Endothelial cell of umbilical vein (primary cell): ENCODE measurements around the gene OLA1.

Experiments used
- CTCF ChIP-seq, 2 donors: IDR thresholded peaks; 1 replicate in 1 of 2; 2 replicates in 1 of 2; pipeline ENCODE4 v1.5.1; 2011; ENCODE audit warnings: low read length in 2 of 2, mild to moderate bottlenecking in 2 of 2, moderate library complexity in 2 of 2, control low read depth in 1 of 2, inconsistent platforms in 1 of 2, low read depth in 1 of 2; ENCODE audit not compliant: insufficient read depth in 1 of 2; ENCODE audit errors: extremely low read depth in 1 of 2
- EZH2 ChIP-seq: IDR thresholded peaks from 2 replicates; pipeline ENCODE4 v1.6.1; 2012; ENCODE audit warnings: borderline replicate concordance, low read depth, mild to moderate bottlenecking, moderate library complexity, low read length, inconsistent platforms; ENCODE audit not compliant: severe bottlenecking
- GATA2 ChIP-seq: IDR thresholded peaks from 2 replicates; pipeline ENCODE4 v1.7.0; 2011; ENCODE audit warnings: low read depth, mild to moderate bottlenecking, moderate library complexity, mixed read lengths, low read length; ENCODE audit not compliant: insufficient read length, insufficient read depth
- JUN ChIP-seq: IDR thresholded peaks from 2 replicates; pipeline ENCODE4 v1.6.1; 2011; ENCODE audit warnings: borderline replicate concordance, low read depth; ENCODE audit not compliant: insufficient read length, insufficient read depth
- MAX ChIP-seq: IDR thresholded peaks from 2 replicates; pipeline ENCODE4 v1.6.1; 2011; ENCODE audit not compliant: insufficient read depth, insufficient read length
- MYC ChIP-seq: IDR thresholded peaks from one replicate; pipeline ENCODE4 v1.6.1; 2011; ENCODE audit warnings: mild to moderate bottlenecking, low read depth, low read length
- POLR2A ChIP-seq: IDR thresholded peaks from 2 replicates; pipeline ENCODE4 v1.6.1; 2012; ENCODE audit warnings: low read depth, mild to moderate bottlenecking, control low read depth, low read length
- POLR2AphosphoS5 ChIP-seq: IDR thresholded peaks from 2 replicates; pipeline ENCODE4 v1.6.1; 2012; ENCODE audit warnings: low read depth, mild to moderate bottlenecking, control low read depth, low read length, moderate library complexity; ENCODE audit not compliant: insufficient read depth

- TF ChIP-seq CTCF (IDR thresholded peaks at IDR 0.05; ENCODE audit: extremely low read depth in 1 of 2, insufficient read depth in 1 of 2, low read depth in 1 of 2, low read length in 2 of 2) (no peak), POLR2A (no peak), GATA2 (no peak), JUN (no peak), POLR2AphosphoS5 (no peak), EZH2 (no peak), MAX (no peak), MYC (no peak)
These were observed 202.2 kb downstream of the OLA1 start for GRCh38 chr2:174046172-174046571.
